CD4-positive, alpha-beta T cell treated with Interleukin-6 at 100 ng/mL for 8 hours (primary cell): ENCODE data around the gene TBC1D19.
"Not testable (repeated sequence)": the region's sequence is repeated elsewhere in the genome, so short reads cannot be mapped to it uniquely, and the experiment has no call there.

Experiments used
- DNase-seq: peaks from one replicate; pipeline ENCODE4 v3.0.0-alpha.2; 2020; ENCODE audit warnings: mixed read lengths, low spot score

The TBC1D19 gene

GRCh38 chr4:26596843-26597242 lies 13.0 kb downstream of the TBC1D19 start:
- DNase-seq = no peak

DNA sequence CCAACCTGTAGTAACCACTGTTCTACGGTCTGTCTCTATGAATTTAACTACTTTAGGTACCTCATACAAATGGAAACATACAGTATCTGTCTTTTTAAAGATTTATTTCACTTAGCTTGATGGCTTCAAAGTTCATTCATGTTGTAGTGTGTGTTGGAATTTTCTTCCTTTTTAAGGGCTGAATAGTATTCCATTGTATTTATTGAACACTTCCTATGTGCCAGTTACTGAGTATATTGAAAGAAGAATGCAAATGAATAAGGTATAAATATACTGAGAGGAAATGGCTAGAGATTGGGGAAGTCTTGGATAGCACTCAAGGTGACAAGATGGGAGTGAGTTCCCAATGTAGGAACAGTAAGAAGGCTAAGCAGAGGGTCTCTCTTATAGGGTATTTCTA lies 17.3 kb downstream of the TBC1D19 start:
- DNase-seq = no peak

DNA sequence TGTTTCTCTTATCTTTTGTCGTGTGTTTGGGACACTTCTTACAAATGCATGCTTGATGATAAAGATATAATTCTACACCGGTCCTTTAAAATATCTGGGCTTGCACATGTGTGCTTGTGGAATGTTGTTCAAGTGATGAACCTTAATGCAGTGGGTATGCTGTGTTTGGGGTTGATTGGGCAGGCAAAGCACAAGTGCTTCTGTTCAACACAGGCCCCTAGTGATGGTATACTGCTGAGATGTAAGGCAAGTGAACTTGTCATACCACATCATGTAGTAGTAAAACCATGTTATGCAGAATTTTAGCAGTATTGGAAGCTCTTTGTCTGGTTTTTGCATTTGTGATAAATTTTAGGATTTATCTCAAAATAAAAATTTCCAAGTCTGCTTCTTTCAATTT lies 23.9 kb downstream of the TBC1D19 start:
- no peak for DNase-seq

GRCh38 chr4:26609391-26609790 lies 25.5 kb downstream of the TBC1D19 start:
- DNase-seq = no peak

DNA sequence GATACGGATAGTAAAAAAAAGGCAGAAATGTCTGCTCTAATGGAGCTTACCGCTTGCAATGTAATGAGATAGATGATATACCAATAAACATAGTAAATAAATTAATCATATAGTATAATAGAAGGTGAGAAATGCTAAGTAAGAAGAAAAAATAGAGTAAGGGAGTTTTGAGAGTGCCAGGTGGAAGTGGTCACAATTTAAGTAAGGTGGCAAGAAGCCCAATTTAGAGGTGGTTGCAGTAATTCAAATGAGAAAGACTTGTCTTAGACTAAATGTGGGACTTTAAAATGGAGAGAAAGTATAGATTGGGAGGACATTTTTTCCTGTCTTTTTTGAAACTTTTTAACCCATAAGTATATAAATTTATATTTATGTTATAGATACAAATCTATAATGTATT lies 26.0 kb downstream of the TBC1D19 start:
- DNase-seq = no peak

- no peak for DNase-seq
These were observed 27.5 kb downstream of the TBC1D19 start for GRCh38 chr4:26611372-26611771.

DNA sequence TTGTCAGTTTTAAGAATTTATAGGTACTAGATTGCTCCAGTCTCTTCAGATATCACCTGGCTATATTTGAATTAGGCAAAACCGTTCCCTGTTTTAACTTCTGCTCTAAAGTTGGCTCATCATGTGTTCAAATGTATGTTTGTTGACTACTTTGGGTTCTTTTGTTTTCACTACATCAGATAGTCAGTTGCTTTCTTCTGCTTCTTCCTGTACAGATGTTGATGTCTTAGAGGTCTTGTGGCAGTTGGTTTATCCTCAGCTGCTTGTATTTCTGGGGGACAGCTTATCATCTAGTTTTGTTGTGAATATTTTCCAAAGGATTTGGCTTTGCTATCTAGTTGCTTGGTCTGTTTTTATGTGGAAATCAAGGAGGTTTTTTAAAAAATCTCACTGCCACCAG lies 28.0 kb downstream of the TBC1D19 start:
- no peak for DNase-seq

- no peak for DNase-seq
These were observed 29.4 kb downstream of the TBC1D19 start for GRCh38 chr4:26613237-26613636.

- DNase-seq = no peak
These were observed 29.9 kb downstream of the TBC1D19 start for GRCh38 chr4:26613735-26614134.

GRCh38 chr4:26619784-26620183 lies 35.9 kb downstream of the TBC1D19 start:
- no peak for DNase-seq

GRCh38 chr4:26621366-26621765 lies 37.5 kb downstream of the TBC1D19 start:
- DNase-seq = no peak

DNA sequence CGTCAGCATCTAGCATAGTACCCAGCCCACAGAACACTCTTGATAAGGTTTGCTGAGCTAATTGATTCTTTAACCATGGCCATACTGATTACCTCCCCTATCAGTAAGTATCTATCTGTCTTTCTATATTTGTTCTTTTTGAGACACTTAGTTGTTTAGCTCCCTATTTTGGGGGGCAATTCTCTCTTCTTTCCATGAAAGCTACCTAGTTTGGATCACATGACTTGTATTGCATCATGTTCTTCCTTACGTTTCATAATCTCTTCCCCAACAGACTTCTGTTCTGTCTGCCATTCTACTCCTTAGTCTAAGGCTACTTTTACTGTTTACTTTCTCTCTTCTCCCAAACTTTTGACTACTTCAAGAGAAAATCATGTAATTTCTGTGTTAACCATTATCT lies 39.0 kb downstream of the TBC1D19 start:
- no peak for DNase-seq

DNA sequence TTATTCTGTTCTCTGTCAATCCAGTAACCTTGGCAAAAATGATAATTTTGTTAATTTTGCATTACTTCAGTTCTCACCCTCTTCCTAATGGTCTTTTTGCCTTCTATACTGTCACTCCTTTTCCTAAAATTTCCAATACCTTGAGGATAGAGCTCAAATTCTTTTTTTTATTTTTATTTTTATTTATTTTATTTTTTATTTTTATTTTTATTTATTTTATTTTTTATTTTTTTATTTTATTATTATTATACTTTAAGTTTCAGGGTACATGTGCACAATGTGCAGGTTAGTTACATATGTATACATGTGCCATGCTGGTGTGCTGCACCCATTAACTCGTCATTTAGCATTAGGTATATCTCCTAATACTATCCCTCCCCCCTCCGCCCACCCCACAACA lies 42.8 kb downstream of the TBC1D19 start:
- not testable (repeated sequence) for DNase-seq

GRCh38 chr4:26632916-26633315 lies 49.0 kb downstream of the TBC1D19 start:
- no peak for DNase-seq

- DNase-seq = no peak
These were observed 50.4 kb downstream of the TBC1D19 start for GRCh38 chr4:26634237-26634636.

- no peak for DNase-seq
These were observed 52.6 kb downstream of the TBC1D19 start for GRCh38 chr4:26636458-26636857.

- not testable (repeated sequence) for DNase-seq
These were observed 56.8 kb downstream of the TBC1D19 start for GRCh38 chr4:26640639-26641038.

GRCh38 chr4:26647523-26648224 lies 63.8 kb downstream of the TBC1D19 start:
- DNase-seq = no peak

DNA sequence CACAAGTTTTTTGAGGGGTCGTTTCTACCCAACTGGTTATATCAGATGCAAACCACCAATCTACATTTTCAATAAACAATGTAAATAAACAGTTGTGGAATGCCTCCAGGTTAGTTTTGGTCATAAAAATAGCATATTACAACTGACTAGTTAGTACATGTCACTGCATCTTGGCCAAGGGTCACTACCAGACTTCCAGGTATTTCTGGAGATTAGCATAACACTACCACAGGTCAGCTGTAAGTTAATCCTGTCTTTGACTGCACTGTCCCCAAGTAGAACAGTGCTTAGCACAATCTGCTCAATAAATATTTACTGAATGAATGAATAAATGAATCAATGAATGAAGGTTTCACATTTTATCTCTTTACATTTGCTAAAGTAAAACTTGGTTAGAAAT lies 64.4 kb downstream of the TBC1D19 start:
- DNase-seq = no peak

- DNase-seq = no peak
These were observed 76.4 kb downstream of the TBC1D19 start for GRCh38 chr4:26660261-26660660.

- no peak for DNase-seq
These were observed 80.0 kb downstream of the TBC1D19 start for GRCh38 chr4:26663888-26664287.

GRCh38 chr4:26670903-26671537 lies 87.1 kb downstream of the TBC1D19 start:
- no peak for DNase-seq

DNA sequence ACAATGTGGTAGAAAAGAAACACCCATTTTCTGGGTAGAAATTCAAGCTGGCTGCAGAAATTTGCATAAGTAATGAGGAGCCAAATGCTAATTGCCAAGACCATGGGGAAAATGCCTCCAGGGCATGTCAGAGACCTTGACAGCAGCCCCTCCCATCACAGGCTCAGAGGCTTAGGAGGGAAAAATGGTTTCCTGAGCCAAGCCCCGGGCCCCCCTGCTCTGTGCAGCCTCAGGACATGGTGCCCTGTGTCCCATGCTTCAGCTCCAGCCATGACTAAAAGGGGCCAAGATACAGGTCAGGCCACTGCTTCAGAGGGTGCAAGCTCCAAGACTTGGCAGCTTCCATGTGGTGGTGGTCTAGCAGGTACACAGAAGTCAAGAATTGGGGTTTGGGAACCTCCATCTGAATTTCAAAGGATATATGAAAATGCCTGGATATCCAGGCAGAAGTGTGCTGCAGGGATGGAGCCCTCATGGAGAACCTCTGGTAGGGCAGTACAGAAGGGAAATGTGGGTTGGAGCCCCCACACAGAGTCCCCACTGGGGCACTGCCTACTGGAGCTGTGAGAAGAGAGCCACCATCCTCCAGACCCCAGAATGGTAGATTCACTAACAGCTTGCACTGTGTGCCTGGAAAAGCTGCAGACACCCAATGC lies 95.3 kb downstream of the TBC1D19 start:
- not testable (repeated sequence) for DNase-seq
